K562 (cell line): ENCODE measurements around the gene CD37. TPM values are rescaled to one million over a fixed set of nuclear protein-coding genes. Genes with fewer than 3 reads are reported as not detected.
A peak's percentile ranks its signal among the peaks of the same experiment; 100 is the strongest.

Experiments
- CBFA2T3 ChIP-seq: fragments of 450-650 bp; IDR thresholded peaks from 2 replicates; pipeline ENCODE4 v1.6.1; 2017
- CSDE1 ChIP-seq, 2 experiments: fragments of 450-650 bp; IDR thresholded peaks; 2 replicates each; pipeline ENCODE4 v1.6.1; 2016; ENCODE audit warnings: mild to moderate bottlenecking in 1 of 2
- CTCF ChIP-seq, 3 experiments: IDR thresholded peaks in 2 of 3; conservative IDR thresholded peaks in 1 of 3; 2 replicates each; pipeline ENCODE4 v1.5.1; 2011 to 2012; ENCODE audit warnings: low read length in 3 of 3, mild to moderate bottlenecking in 3 of 3, control low read depth in 2 of 3, improper control_type of control experiment in 1 of 3, inconsistent platforms in 1 of 3, low read depth in 1 of 3, mixed read lengths in 1 of 3, moderate library complexity in 1 of 3; ENCODE audit not compliant: insufficient read depth in 2 of 3
- DLX4 ChIP-seq: fragments of 250-450 bp; sonication (Bioruptor Pico); IDR thresholded peaks from 2 replicates; pipeline ENCODE4 v1.6.1; 2021; ENCODE audit warnings: mild to moderate bottlenecking
- FOXJ3 ChIP-seq: sonication (generic); formaldehyde crosslinking; IDR thresholded peaks from 2 replicates; pipeline ENCODE4 v1.4.0; 2020; ENCODE audit warnings: mild to moderate bottlenecking, missing genetic modification reagents
- HDAC8 ChIP-seq: fragments of 450-650 bp; IDR thresholded peaks from 2 replicates; pipeline ENCODE4 v1.6.1; 2016; ENCODE audit warnings: mild to moderate bottlenecking, missing genetic modification characterization, moderate library complexity, missing compliant biosample characterization
- NUFIP1 ChIP-seq: fragments of 450-650 bp; IDR thresholded peaks from 2 replicates; pipeline ENCODE4 v1.6.1; 2018; ENCODE audit not compliant: partially characterized antibody
- RBM25 ChIP-seq: fragments of 200-400 bp; formaldehyde crosslinking; IDR thresholded peaks from 2 replicates; pipeline ENCODE4 v1.6.1; 2018; ENCODE audit warnings: low read length, low read depth, moderate library complexity; ENCODE audit not compliant: severe bottlenecking
- SIX5 ChIP-seq, 2 experiments: IDR thresholded peaks; 2 replicates each; pipeline ENCODE4 v1.6.1; 2011; ENCODE audit warnings: low read length in 2 of 2, borderline replicate concordance in 1 of 2, low read depth in 1 of 2, mild to moderate bottlenecking in 1 of 2, moderate library complexity in 1 of 2; ENCODE audit not compliant: insufficient read depth in 1 of 2
- TBL1XR1 ChIP-seq, 2 experiments: IDR thresholded peaks; 2 replicates each; pipeline ENCODE4 v1.6.1; 2012; ENCODE audit warnings: improper control_type of control experiment in 2 of 2, low read length in 2 of 2, mild to moderate bottlenecking in 1 of 2
- TEAD4 ChIP-seq, 2 experiments: sonication (generic) in 1 of 2; formaldehyde crosslinking in 1 of 2; IDR thresholded peaks; 2 replicates each; pipeline versions ENCODE4 v1.6.1 to v1.8.0; 2012 to 2022; ENCODE audit warnings: borderline replicate concordance in 1 of 2, inconsistent platforms in 1 of 2, low read length in 1 of 2, mild to moderate bottlenecking in 1 of 2, missing genetic modification reagents in 1 of 2
- TOE1 ChIP-seq, 2 experiments: fragments of 450-650 bp in 1 of 2; sonication (generic) in 1 of 2; formaldehyde crosslinking in 1 of 2; IDR thresholded peaks; 2 replicates each; pipeline versions ENCODE4 v1.7.1 to v1.8.0; 2016 to 2022; ENCODE audit warnings: borderline replicate concordance in 2 of 2, mild to moderate bottlenecking in 2 of 2, antibody characterized with exemption in 1 of 2, inconsistent platforms in 1 of 2, low read depth in 1 of 2, missing genetic modification reagents in 1 of 2, moderate library complexity in 1 of 2
- ZBTB7A ChIP-seq: IDR thresholded peaks from 2 replicates; pipeline ENCODE4 v1.6.1; 2011; ENCODE audit warnings: low read depth, mild to moderate bottlenecking, low read length, moderate library complexity, borderline replicate concordance; ENCODE audit not compliant: control insufficient read depth
- ZHX1 ChIP-seq: fragments of 150-350 bp; conservative IDR thresholded peaks from 2 replicates; pipeline ENCODE4 v1.6.1; 2014; ENCODE audit warnings: low read length
- ZNF143 ChIP-seq: sonication (generic); formaldehyde crosslinking; IDR thresholded peaks from 2 replicates; pipeline ENCODE4 v1.9.0; 2022; ENCODE audit warnings: mild to moderate bottlenecking, missing genetic modification reagents
- ZNF263 ChIP-seq: sonication (generic); formaldehyde crosslinking; IDR thresholded peaks from 2 replicates; pipeline ENCODE4 v1.8.0; 2022; ENCODE audit warnings: mild to moderate bottlenecking, missing genetic modification reagents, borderline replicate concordance
- ZNF518B ChIP-seq: fragments of 250-450 bp; sonication (Bioruptor Pico); IDR thresholded peaks from 2 replicates; pipeline ENCODE4 v1.5.0; 2021; ENCODE audit warnings: mild to moderate bottlenecking, moderate library complexity
- ZNF551 ChIP-seq: fragments of 250-450 bp; sonication (Bioruptor Pico); IDR thresholded peaks from 2 replicates; pipeline ENCODE4 v1.5.0; 2021; ENCODE audit warnings: mild to moderate bottlenecking, moderate library complexity
- ZNF778 ChIP-seq: fragments of 450-650 bp; formaldehyde crosslinking; IDR thresholded peaks from 2 replicates; pipeline ENCODE4 v1.4.0; 2020; ENCODE audit warnings: mild to moderate bottlenecking, moderate library complexity
- polyA plus RNA-seq, 8 experiments: library from polyadenylated mRNA; depleted of rRNA in 4 of 8; stranded (reverse) in 5 of 8; unstranded in 3 of 8; fragments of >200 nt; fragmentation: Nextera tagmentation in 2 of 8; fragmentation: Illumina TruSeq in 1 of 8; extraction: Ambion mirVana in 2 of 8; extraction: Trizol in 1 of 8; gene quantifications; 2 replicates each; pipeline versions ENCODE4 v1.2.1 to v1.2.3, GENCODE V29; 2011 to 2014; ENCODE audit warnings: inconsistent platforms in 1 of 8, missing spikeins in 1 of 8
- total RNA-seq, 7 experiments: library from RNA; depleted of rRNA in 6 of 7; stranded (reverse); fragments of >200 nt in 6 of 7; fragmentation: Illumina TruSeq in 2 of 7; extraction: Trizol in 2 of 7; gene quantifications; 2 replicates each; pipeline versions ENCODE4 v1.2.1 to v1.2.3, GENCODE V29; 2011 to 2021; ENCODE audit warnings: low replicate concordance in 1 of 7

The CD37 gene
- total and polyA plus RNA-seq, 9 of the 15 experiments (the other 6 are each of a cell fraction or from before 2014, with no cell fraction given) = 2.5 to 19.0 (median 7.4) TPM

- TF ChIP-seq ZBTB7A = no peak
- no peak for TF ChIP-seq HDAC8 (tag)
- no peak for TF ChIP-seq DLX4 (CRISPR knock-in tag)
- TF ChIP-seq ZNF263 = no peak
- TF ChIP-seq CSDE1 (IDR thresholded peaks at IDR 0.05) = no peak
- peak; percentile 58; the same call in 1 of the 2 replicates for TF ChIP-seq TOE1 (IDR thresholded peaks at IDR 0.05; ENCODE audit: borderline replicate concordance)
- TF ChIP-seq TOE1 (CRISPR knock-in tag; IDR thresholded peaks at IDR 0.05; ENCODE audit: borderline replicate concordance, low read depth) = no peak
- TF ChIP-seq ZNF778 (CRISPR knock-in tag) = no peak
- no peak for TF ChIP-seq NUFIP1
- peak; percentile 24 for TF ChIP-seq RBM25
- TF ChIP-seq TEAD4 (IDR thresholded peaks at IDR 0.05; ENCODE audit: low read length) = peak; percentile 72; the same call in 1 of the 2 replicates
- TF ChIP-seq TEAD4 (CRISPR knock-in tag; IDR thresholded peaks at IDR 0.05; ENCODE audit: borderline replicate concordance) = no peak
- TF ChIP-seq TBL1XR1 (IDR thresholded peaks at IDR 0.05; ENCODE audit: low read length in 2 of 2) = no peak
- no peak for TF ChIP-seq ZHX1
- TF ChIP-seq ZNF551 (CRISPR knock-in tag) = no peak
- peak; percentile 89 for TF ChIP-seq ZNF143 (CRISPR knock-in tag)
- no peak for TF ChIP-seq ZNF518B (CRISPR knock-in tag)
- no peak for TF ChIP-seq FOXJ3 (CRISPR knock-in tag)
- peak; percentile 77 to 78; a peak in 3 of 4 replicates for TF ChIP-seq SIX5 (IDR thresholded peaks at IDR 0.05; ENCODE audit: borderline replicate concordance in 1 of 2, insufficient read depth in 1 of 2, low read depth in 1 of 2, low read length in 2 of 2)
- TF ChIP-seq CBFA2T3 = no peak
- TF ChIP-seq CTCF (IDR thresholded peaks at IDR 0.05 in 2 of 3, conservative IDR thresholded peaks at IDR 0.05 in 1 of 3; ENCODE audit: insufficient read depth in 2 of 3, low read depth in 1 of 3, low read length in 3 of 3) = peak; percentile 43 to 62 (median 52)
Measured at GRCh38 chr19:49347835-49348234, 12.6 kb downstream of the CD37 start (continued).
